Esophagus muscularis mucosa (tissue), 3 donors: ENCODE results near the gene HPRT1.

Source experiments
- CTCF ChIP-seq, 3 experiments: fragments of 200-600 bp in 2 of 3; fragments of 450-650 bp in 1 of 3; sonication (generic) in 2 of 3; IDR thresholded peaks; one replicate each; pipeline ENCODE4 v1.5.1; 2017 to 2019; ENCODE audit warnings: antibody characterized with exemption in 3 of 3, mild to moderate bottlenecking in 2 of 3, moderate library complexity in 1 of 3
- POLR2AphosphoS5 ChIP-seq, 2 donors: sonication (generic); formaldehyde crosslinking; IDR thresholded peaks; one replicate each; pipeline ENCODE4 v1.6.1; 2017; ENCODE audit warnings: antibody characterized with exemption in 2 of 2

GRCh38 chrX:134526399-134526798 is 66.4 kb downstream of the HPRT1 start:
- TF ChIP-seq CTCF (IDR thresholded peaks at IDR 0.05) = no peak
- TF ChIP-seq POLR2AphosphoS5 (IDR thresholded peaks at IDR 0.05) = no peak
